GM18519 (cell line): ENCODE results near the gene SLC5A5.

Experiments
- ATAC-seq: cut with Tn5 transposase; IDR thresholded peaks from one replicate; pipeline ENCODE4 v1.9.1; 2021; ENCODE audit warnings: mild to moderate bottlenecking, moderate library complexity; ENCODE audit not compliant: unreplicated experiment, low FRiP score

The SLC5A5 gene

DNA sequence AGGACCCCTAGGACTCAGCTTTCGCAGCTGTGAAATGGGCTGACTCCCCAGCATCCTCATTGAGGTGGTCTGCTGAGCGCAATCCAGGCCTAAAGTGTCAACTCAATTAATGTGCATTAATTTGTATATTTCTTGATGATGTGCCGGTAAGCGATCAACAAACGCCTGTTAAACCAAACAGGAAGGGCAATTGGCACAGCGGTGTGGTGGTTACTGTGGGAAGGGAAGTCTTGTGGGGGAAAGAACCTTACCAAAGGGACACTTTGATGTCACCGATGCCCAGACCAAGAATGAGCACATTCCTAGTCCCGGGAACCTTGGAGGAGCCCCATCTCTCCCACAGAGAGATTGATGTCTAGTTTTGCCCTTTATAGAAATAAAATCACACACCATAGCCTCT lies 25.6 kb upstream of the SLC5A5 start:
- no peak for ATAC-seq

DNA sequence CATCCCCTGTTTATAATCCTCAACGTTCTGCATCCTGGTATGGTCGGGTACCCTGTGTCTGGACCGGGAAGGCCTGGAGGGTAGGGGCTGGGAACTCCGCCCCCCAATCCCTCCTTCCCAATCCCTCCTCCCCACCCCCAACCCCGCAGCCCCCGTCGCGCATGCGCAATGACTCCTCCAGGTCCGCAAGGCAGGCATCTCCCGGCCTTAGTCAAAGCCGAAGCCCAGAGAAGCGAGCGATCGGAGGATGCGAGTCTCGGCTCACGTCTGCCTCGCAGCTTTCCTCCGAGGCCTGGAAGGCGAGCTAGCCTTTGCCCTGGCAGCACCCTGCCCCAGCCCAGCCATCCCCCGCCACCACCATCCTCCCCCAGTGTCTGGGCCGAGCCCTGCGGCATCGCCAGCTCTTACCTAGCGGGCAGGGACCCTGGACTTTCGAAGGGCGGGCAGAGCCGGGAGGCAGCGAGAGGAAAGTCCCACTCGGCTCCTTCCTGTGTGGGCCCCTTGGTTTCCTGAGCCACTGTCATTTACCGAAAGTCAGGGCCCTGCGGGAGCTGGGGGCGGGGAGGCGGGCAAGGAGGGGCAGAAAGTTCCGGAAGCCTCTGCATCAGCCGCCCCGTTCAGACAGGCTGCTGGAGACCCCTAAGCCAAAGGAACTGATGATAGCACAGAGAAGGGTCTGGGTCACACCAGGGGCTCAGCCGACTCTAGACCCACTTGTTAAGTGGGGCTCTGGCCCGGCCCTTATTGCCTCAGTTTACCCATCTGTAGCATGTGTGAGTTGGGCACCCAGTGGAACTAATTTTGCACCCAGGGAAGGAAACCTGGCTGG lies 24.0 kb upstream of the SLC5A5 start, which contains the start of gene JAK3:
Gene JAK3, minus strand, starts transcription at position 445 of the 829 bp plus-strand sequence. CDS start 3,565 bp downstream, outside the sequence.
- ATAC-seq: no peak

DNA sequence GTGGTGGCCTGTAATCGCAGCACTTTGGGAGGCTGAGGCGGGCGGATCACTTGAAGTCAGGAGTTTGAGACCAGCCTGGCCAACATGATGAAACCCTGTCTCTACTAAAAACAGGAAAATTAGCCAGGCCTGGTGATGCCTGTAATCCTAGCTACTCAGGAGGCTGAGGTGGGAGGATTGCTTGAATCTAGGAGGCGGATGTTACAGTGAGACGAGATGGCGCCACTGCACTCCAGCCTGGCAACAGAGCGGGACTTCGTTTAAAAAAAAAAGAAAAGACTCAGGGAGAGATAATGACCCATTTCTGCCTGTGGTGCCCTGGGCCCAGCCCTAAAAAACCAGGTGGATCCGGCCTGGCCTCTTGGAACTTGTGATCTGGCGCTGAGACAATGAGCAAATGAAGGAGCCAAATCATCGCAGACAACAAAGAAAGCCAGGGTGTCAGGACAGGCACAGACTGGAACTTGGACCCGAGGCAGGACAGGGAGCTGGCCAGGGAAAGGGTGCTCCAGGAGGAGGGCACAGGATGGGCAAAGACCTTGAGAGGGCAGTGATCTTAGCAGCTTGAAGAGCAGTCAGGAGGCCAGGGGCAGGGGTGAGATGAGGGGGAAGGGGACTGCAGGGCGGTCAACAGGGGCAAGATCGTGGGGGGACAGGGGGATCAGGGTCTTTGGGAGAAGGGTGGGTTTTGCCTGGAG lies 23.0 kb upstream of the SLC5A5 start:
- ATAC-seq: no peak

DNA sequence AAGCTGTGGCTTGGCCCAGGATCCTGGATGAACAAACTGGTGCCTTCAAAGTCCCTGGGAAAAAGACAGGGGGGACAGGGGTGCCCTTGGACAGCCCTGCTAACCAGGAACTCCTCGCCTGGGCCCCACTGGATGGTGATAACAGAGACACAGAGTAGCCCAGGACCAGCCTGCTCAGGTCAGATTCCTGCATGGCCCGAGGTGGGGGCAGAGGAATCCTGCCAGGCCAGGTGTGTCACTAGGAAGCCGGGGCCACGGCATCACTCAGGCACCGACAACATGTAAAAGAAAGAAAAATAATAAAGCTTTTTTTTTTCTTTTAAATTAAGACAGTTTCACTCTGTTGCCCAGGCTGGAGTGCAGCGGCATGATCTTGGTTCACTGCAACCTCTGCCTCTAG lies 17.7 kb upstream of the SLC5A5 start:
- ATAC-seq: no peak

DNA sequence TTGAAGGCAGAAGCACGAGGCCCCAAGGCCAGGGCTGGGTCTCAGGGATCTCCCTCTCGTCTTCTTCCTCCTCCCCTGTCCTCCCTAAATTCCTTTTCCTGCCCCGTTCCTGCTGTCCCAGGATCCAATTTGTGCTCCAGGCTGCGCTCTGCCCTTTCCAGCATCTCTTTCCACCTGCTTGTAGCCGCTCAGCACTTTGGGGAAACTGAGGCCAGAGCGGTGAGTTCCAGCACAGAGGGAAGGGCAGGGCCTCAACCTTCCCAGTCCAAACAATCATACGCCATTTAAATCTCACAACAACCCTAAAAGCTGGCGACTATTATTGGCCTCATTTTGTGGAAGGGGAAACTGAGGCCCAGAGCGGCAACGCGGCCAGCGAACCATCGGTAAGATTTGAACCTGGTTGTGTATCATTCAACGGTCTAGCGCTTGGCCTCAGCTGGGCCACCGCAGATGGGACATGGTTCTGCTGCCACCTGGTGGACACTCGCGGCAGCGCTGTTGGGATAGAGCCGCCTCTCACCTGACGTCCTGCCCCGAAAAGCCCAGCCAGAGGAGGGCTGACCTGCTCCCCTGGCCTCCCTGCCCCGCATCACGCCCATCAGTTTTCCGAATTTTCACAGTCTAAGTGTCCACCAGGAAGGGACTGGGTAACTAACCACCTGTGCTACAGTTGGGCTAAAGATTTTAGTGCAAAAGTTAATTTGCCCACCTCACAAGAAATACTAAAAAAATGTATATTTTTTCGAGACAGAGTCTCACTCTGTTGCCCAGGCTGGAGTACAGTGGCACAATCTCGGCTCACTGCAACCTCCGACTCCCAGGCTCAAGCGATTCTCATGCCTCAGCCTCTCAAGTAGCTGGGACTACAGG lies 16.2 kb upstream of the SLC5A5 start:
- ATAC-seq: no peak

DNA sequence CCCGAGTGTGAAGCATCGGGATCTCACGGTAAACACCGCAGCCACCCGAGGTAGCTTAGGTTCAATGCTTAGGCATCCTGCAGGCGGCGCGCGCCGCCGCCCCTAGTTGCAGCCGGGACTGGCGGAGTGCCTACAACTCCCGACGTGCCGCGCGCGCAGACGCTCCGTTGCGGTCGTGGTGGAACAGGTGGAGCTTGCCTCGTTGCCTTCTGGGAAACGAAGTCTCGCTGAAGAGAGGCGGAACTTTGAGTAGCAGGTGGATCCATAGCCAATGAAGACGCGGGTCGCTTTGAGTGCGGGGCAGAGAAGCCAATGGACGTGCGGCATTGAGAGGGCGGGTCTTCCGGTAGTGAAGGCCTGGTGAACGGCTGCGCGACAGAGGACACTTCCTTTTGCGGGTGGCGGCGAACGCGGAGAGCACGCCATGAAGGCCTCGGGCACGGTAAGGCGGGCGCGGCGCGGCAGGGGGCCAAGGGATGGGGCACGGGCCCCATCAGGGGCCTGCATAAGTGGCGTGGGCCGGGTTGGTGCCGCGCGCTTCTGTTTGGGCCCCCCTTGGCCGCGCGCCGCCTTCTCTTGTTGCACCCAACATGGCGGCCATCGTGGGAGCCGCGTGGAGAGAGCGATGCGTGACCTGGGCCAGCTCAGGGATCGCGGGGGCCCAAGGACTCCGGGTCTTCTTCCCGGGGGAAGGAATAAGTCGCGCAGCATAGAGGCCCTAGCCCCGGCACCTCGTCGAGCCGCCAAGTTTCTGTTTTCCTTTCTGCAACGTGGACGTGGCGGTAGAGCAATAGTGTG lies 12.0 kb upstream of the SLC5A5 start, which contains the start of gene RPL18A:
Gene RPL18A, plus strand, starts transcription at position 378 of the 798 bp plus-strand sequence. Its CDS starts 47 bp downstream, at position 425.
- peak; percentile 76 for ATAC-seq

DNA sequence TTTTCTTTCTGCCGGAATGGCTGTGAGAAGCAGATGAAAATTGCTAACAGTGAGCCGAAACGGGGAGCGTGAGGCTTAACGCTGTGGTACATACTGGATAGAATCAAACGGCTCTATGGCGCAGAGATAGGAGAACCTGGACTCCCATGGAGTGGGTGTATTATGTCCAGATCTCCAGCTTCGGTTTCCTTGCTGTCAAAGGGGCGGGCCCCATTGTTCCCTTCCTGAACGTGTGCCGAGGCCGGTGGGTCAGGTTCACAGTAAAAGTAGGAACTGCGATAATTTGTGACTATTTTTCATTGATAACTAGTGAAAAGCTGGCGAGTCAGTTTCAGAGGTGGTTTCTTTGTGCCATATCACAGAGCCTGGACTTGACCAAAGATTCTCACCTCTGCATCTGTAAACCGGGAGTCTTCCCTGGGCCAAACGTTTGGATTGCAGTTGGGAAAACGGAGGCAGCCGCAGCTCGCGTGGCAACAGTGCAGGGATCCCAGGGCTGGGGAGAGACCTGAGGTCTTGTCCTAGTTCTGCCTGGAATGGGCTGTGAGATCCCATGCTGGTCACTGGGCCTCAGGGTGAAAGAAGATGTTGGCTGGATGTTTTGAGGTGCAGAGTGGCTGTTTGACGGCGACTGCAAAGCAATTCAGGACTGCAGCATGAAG lies 11.3 kb upstream of the SLC5A5 start:
- no peak for ATAC-seq

DNA sequence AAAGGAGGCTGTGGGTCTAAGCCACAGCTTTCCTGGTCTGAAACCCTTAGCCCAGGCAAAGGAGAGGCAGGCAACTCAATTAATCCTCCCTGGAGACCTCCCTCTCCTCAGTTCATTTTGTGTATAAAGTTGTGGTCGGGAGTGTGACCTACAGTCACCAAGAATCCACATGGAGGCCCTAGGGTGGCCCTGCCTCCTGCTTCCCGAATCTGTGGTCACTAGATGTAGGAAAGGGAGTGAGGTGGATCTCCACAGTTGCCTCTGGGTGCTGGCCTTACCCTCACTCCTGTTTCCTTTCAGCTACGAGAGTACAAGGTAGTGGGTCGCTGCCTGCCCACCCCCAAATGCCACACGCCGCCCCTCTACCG lies 10.8 kb upstream of the SLC5A5 start:
- no peak for ATAC-seq

DNA sequence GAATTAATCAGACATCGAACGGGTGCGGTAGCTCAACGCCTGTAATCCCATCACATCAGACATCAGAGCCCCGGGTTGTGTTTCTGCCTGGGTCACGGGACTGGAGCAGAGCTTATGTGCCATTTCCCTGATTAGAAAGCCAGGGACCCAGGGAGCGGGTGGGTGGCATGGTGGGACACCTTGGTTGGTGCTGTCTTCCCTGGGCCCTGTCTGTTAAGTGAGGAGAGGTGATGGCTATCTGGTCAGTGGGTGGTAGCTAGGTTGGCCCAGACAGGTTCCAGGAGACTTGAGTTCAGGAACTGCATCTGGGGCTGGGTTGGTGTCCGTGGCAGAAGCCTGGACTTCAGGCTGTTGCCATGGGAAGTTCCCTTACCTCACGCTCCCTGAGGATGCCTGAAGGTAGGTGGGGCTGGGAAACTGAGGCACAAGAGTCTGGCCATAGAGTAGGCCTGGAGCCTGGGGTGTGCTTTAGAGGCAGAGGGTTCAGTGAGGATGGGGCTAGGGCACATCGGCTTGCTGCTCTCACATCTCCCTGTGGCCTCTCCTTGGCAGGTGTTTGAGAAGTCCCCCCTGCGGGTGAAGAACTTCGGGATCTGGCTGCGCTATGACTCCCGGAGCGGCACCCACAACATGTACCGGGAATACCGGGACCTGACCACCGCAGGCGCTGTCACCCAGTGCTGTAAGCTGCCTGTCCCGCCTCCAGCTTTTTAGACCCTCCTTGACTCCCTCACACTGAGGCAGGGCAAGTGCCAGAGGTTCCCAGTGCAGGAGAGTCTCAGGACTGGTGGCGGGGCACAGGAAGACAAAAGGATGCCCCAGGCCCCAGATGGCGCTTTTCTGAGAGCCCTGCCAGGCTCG lies 10.0 kb upstream of the SLC5A5 start:
- ATAC-seq: no peak

DNA sequence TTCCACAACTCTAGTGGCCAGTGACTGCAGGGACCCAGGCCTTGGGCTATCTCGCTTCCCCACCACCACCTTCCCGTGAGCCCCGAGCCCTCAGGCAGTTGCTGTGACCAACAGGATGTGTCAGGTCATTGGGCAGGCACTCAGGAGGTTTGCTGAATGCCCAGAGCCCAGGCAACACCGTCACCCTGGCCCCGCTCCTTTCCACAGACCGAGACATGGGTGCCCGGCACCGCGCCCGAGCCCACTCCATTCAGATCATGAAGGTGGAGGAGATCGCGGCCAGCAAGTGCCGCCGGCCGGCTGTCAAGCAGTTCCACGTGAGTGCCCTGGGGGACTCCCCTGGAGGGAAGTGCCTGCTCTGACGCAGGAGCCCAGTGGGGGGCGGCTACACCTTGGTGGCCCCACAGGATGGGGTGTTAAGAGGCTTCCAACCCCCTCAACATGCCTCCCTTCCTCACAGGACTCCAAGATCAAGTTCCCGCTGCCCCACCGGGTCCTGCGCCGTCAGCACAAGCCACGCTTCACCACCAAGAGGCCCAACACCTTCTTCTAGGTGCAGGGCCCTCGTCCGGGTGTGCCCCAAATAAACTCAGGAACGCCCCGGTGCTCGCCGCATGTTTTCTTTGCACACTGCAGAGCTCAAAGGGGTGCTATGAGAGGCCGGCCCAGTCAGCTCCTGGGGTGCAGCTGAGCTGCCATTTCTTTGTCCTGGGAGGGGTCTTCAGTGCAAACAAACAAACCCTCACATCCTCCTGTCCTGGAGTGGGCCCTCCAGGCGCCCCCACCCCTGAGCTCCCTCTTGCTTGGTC lies 8.8 kb upstream of the SLC5A5 start:
- ATAC-seq: no peak

DNA sequence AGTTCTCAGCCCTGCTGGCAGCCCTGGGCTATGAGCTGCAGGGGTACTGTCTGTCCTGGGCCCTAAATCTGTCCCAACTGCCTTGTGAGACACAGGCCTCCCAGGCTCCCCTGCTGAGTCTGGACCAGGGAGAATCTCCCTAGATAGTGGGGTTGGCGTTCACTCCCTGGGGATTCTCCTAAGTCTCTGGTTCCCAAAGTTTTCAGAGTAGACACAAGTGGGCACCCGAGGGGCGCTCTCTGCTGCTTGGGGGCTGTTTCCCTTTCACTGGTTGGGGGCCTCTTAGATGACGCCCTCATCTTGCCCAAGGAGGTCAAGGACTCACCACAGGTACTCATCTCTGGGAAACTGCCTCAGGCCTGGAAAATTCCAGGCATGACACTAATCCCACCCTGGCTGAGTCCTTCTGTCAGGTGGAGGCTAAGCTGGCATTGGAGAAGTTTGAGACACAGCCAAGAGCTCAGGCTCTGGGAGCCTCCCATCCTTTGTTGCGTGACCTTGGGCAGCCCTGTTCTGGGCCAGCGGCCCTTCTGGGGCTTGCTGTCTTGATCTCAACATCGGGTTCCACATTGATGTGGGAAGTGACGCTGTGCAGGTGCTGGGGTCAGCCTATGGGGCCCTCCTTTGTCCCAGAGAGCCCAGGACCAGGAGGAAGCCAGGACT lies 8.1 kb upstream of the SLC5A5 start:
- no peak for ATAC-seq

DNA sequence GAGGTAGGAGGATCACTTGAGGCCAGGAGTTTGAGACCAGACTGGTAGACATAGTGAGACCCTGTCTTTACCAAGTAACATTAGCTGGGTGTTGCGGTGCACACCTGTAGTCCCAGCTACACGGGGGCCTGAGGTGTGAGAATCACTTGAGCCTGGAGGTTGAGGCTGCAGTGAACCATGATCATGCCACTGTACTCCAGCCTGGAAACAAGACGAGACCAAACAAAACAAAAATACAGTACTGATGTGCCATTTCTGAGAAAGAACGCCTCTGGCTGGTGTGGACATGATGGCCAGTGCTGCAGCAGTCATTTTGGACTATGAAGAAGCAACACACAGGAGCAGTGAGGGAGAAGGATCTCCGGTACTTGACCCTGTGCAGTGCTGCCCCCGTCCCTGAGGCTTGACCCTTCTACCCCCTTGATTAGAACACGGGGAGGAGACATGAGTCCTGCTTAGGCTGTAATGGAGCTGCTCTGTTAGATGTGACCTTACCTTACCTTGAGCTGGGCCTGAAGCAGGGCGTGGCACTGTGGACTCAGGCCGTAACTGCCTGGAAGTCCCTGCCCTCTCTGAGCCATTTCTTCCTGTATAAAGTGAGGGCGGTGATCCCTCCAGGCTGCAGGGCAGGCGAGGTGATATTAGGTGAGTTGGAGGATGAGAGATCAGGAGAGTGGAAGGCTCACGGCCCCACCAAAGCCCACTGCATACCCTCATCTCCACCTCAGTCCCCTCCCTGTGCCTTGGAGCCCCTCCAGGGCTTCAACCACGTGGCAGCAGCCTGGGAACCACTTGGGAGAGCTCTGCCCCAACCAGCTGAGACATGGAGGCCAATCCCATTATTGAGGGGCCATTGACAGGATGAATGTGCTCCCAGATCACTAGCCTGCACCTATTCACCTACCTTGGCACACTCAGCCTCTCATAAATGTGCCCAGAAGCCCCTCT lies 6.1 kb upstream of the SLC5A5 start:
- no peak for ATAC-seq

DNA sequence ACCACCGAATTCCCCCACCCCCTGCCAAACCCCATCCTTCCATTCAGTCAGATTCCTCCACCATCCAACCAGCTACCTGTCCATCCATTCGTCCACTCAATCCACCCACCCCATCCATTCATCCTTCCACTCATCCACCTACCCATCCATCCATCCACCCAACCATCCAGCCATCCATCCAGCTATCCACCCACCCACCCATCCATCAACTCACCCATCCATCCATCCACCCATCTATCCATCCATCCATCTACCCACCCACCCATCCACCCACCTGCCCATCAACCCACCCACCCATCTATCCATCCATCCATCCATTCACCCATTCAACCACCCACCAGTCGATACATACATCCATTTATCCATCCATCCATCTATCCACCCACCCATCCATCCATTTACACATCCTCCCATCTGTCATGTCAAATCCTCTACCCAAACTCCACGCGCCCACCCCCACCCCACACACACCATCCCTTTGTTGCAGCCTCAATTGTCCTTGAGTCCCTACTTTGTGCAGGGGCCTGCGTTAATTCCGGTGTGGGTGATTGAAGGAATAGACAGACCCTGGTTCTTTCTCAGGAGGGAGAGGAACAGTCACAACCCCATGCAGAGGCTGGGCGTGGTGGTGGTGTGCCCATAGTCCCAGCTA lies 5.3 kb upstream of the SLC5A5 start:
- no peak for ATAC-seq

DNA sequence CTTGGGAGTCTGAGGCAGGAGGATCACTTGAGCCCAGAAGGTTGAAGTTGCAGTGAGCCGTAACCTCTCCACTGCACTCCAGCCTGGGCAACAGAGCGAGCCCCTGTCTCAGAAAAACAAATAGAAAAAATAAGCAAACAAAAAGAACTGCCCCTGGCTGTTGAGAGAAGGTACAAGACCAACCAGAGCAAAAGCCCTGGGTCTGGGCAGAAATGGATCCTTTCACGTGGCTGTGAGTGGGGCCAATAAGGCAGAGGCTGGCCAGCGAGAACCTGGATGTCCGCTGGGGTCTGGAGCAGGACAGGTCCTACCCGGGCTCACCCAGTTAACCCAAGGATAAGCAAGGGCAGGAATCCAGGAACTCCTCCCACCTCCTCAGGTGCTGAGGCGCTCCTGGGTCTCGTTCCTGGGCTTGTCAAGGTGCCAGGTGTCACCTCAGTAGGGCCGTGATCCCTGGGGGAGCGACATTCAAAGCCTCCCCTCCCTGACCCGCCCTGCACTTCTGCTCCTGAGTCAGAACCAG lies 4.7 kb upstream of the SLC5A5 start:
- ATAC-seq: no peak

DNA sequence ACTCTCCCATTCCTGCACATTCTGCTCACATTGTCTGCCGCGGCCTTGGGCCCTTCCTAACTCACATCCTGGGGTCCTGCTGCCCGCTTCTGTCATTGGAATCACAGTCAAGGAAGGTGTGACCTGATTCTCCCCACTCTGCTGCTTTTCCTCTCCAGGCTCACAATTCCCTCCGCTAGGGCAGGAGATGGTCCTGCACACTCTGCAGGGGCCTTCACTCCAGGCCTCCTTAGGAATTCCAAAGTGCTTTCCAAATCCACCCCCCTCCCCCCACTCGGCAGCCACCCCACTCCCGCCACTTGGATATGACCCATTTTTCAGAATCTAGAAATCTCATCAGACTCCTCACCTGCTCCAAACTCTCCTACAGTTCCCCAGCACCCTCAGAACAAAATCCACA lies 3.1 kb upstream of the SLC5A5 start:
- no peak for ATAC-seq
